Memory B cell (primary cell): Measurements from ENCODE around the gene LGALS7B.
"Not testable (repeated sequence)": the region's sequence is repeated elsewhere in the genome, so short reads cannot be mapped to it uniquely, and the experiment has no call there.

Experiments used
- ATAC-seq: fragments of 150-1000 bp; cut with Tn5 transposase; 2 replicates; pipeline ENCODE4 v1.10.0; 2021; ENCODE audit warnings: low read depth, mild to moderate bottlenecking, moderate library complexity
- DNase-seq, 2 donors: peaks; one replicate each; pipeline ENCODE4 v3.0.0; 2022; ENCODE audit warnings: low spot score in 2 of 2
- H3K27ac Mint-ChIP-seq: one replicate; pipeline ENCODE4 v1.8.0; 2022; ENCODE audit warnings: mild to moderate bottlenecking, moderate library complexity, mixed read lengths
- H3K27me3 Mint-ChIP-seq: one replicate; pipeline ENCODE4 v1.8.0; 2022; ENCODE audit warnings: mixed read lengths
- H3K36me3 Mint-ChIP-seq: one replicate; pipeline ENCODE4 v1.8.0; 2022; ENCODE audit warnings: mild to moderate bottlenecking, mixed read lengths
- H3K4me1 Mint-ChIP-seq: one replicate; pipeline ENCODE4 v1.8.0; 2022; ENCODE audit warnings: mixed read lengths
- H3K4me3 Mint-ChIP-seq: one replicate; pipeline ENCODE4 v1.8.0; 2022; ENCODE audit warnings: mild to moderate bottlenecking, moderate library complexity, mixed read lengths
- H3K9me3 Mint-ChIP-seq: one replicate; pipeline ENCODE4 v1.8.0; 2022; ENCODE audit warnings: mixed read lengths

LGALS7B gene

DNA sequence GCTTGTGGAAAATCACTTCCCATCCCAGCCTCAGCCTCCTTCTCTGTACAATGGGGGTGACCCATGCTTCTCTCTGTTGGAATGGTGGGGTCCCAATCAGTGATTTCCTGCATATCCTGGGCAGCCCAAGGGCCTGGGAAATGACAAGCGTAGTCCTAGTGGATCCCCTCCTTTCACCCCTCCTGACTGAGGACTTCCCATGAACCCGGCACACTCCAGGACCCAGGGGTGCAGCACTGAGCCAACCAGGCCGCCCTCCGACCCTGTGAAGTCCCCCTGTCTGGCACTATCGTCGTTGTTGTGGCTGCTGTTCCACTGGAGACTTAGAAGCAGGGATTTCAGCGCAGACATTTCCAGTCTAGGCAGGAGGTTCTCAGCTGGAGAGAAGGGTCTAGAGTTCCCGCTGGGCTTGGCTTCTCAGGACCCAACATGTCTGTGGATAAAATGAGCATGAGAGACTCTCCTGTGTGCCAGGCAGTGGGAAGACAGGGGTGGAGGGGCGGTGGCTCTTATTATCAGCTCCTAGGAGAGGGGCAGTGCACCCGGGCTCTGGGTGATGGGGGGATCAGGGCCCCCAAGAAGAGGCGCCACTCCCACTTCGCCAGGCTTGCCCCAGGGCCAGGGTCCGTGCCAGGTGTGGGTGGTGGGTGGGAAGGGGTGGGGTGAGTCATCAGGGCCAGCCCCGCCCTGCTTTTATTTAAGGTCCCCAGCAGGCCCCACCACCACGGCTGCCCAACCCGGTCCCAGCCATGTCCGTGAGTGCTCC lies at the start of gene LGALS7B:
Gene LGALS7B, plus strand, starts transcription at position 723 of the 766 bp plus-strand sequence. Its CDS starts 27 bp downstream, at position 750.
- H3K36me3 Mint-ChIP-seq: no peaks in the 10 kb centered on the region
- H3K27me3 Mint-ChIP-seq: no peaks in the 10 kb centered on the region
- ATAC-seq (no peak), DNase-seq (no peak)
- no peak within 1 kb of the TSS for H3K4me3 Mint-ChIP-seq
- no peaks in the 10 kb centered on the region for H3K4me1 Mint-ChIP-seq
- no peak within 1 kb of the TSS for H3K27ac Mint-ChIP-seq
- H3K9me3 Mint-ChIP-seq: no peaks in the 10 kb centered on the region

DNA sequence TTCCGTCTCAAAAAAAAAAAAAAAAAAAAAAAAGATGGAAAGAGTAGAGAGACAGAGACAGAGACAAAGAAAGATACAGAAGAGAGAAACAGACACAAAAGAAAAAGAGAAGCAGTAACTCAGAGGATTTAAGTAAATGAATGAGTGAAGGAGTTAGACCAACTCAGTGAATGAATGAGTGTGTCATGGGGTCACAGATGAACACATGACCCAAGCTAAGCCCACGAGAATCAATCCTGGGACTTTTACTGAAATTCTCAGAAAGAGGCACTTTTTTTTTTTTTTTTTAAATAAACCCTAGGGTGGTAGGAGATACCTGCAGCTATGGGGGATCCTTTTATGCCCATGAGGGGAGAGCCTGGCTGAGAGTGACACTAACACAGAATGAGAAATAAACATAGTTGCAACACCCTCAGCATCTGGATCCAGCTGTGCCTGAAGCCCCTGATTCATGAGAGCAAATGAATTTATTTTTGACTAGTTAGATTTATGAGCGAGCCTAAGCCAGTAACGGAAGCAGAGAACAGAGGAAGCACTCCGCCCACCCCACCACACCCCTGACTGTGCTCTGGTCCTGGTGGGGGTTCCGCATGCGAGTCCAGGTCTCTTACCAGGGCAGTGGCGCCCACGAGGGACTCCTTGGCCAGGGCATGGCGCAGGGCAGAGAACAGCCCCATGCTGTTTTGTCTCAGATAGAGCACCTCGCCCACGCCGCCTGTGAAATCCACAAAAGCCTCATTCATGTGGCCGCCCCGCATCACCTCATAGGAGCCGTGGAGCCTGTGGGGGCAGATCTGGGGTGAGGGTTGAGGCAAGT lies 49.4 kb upstream of the LGALS7B start:
- DNase-seq: no peak

DNA sequence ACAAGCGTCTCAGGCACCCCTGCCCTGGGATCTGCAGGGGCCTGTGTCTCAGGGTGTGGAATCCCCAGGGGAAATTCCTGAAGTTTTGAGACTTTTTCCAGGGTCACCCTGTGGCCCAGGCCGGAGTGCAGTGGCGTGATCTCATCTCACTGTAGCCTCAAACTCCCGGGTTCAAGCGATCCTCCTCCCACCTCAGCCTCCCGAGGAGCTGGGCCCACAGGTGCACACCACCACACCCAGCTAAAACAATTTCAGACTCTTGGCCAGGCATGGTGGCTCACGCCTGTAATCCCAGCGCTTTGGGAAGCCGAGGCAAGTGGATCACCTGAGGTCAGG lies 48.8 kb upstream of the LGALS7B start:
- Mint-ChIP-seq H3K27me3 (no peaks in the 10 kb centered on the region), H3K4me1 (peaks cover 11% of the 10 kb centered on the region), H3K27ac (no peak overlapping the region), H3K9me3 (peaks cover 2% of the 10 kb centered on the region), H3K4me3 (no peak overlapping the region), H3K36me3 (no peaks in the 10 kb centered on the region)
- no peak for DNase-seq
- ATAC-seq: no peak

More for the DNA sequence above, 49.4 kb upstream of the LGALS7B start:
- Mint-ChIP-seq H3K27ac (no peak overlapping the region), H3K36me3 (no peaks in the 10 kb centered on the region), H3K27me3 (no peaks in the 10 kb centered on the region), H3K4me1 (peaks cover 13% of the 10 kb centered on the region), H3K4me3 (no peak overlapping the region), H3K9me3 (peaks cover 2% of the 10 kb centered on the region)
- no peak for ATAC-seq

DNA sequence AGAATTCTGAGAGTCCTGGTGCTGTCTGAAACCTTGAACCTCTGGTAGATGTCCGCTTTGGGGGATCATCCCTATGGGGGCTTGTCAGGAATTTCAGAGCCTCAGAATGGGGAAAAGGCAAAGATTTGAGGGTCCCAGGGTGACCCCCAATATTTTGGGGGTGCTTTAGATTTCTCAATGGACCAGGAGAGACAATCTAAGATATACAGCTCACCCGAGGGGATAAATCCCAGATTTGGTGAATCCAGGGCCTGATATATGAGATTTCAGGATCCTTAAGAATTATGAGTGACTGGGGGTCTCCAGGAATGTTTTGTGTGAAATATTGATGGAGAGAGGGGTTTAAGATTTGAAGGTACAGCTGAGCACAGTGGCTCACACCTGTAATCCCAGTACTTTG lies 48.1 kb upstream of the LGALS7B start:
- Mint-ChIP-seq H3K4me1 (peaks cover 11% of the 10 kb centered on the region), H3K27me3 (no peaks in the 10 kb centered on the region), H3K36me3 (no peaks in the 10 kb centered on the region), H3K9me3 (peaks cover 2% of the 10 kb centered on the region), H3K4me3 (no peak overlapping the region), H3K27ac (no peak overlapping the region)
- DNase-seq (no peak), ATAC-seq (no peak)

DNA sequence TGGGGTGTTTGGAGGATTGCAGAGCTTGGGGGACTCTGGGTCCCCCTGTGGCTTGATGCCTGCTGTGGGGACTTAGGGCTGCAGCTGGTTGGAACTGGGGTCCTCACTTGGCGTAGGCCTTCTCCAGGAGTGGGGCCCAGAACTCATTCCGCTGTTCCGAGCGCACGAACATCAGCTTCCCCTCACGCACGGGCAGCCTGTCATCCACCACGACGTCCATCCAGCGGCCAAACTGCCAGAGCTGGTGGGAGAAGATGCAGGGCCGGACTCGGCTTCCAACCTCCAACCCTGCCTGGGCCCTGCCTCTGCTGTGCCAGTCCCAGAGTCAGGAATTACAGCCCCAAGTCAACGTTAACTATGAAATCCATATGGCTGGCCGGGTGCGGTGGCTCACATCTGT lies 47.3 kb upstream of the LGALS7B start:
- no peaks in the 10 kb centered on the region for H3K27me3 Mint-ChIP-seq
- H3K27ac Mint-ChIP-seq: no peak overlapping the region

DNA sequence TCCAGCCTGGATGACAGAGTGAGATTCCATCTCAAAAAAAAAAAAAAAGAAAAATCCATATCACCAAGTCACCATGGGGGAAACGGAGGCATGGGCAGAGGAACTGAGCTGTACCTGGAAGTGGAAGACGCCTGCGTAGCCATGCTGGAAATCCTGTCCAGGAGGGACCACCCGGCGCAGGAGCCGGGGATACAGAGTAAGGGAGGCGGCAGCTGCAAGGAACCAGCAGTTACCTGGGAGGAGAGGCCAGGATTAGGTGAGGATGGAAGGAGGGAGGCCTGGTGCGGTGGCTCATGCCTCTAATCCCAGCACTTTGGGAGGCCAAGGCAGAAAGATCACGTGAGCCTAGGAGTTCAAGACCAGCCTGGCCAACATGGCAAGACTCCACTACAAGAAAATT lies 46.7 kb upstream of the LGALS7B start:
- DNase-seq (no peak), ATAC-seq (no peak)
- no peaks in the 10 kb centered on the region for H3K36me3 Mint-ChIP-seq
- no peaks in the 10 kb centered on the region for H3K27me3 Mint-ChIP-seq
- no peak overlapping the region for H3K27ac Mint-ChIP-seq
- H3K9me3 Mint-ChIP-seq: peaks cover 2% of the 10 kb centered on the region
- peaks cover 7% of the 10 kb centered on the region for H3K4me1 Mint-ChIP-seq
- no peak overlapping the region for H3K4me3 Mint-ChIP-seq

More for the DNA sequence above, 47.3 kb upstream of the LGALS7B start:
- Mint-ChIP-seq H3K4me3 (no peak overlapping the region), H3K4me1 (peaks cover 8% of the 10 kb centered on the region), H3K36me3 (no peaks in the 10 kb centered on the region), H3K9me3 (peaks cover 2% of the 10 kb centered on the region)
- ATAC-seq: no peak
- DNase-seq: no peak

DNA sequence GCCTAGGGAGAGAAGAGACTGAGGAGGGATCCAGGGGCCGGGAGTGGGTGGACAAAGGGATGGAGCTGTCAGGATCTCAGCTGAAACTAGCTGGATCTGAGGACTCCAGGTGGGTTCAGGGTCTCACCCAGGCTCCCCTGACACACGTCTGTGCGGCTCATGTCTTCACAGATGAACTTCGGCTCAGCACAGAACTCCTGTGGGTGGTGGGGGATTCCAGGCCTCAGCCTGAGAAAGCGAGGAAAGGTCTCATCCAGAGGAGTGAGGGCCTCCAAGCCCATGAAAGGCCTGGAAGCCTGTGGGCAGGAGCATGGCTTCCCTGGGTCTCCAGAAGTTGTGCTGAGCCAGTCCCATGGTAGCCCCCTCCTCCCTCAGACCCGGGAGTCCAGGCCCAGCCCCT lies 46.1 kb upstream of the LGALS7B start:
- H3K9me3 Mint-ChIP-seq: peaks cover 2% of the 10 kb centered on the region
- ATAC-seq (no peak), DNase-seq (no peak)
- H3K4me3 Mint-ChIP-seq: no peak overlapping the region
- no peaks in the 10 kb centered on the region for H3K27me3 Mint-ChIP-seq
- peaks cover 4% of the 10 kb centered on the region for H3K4me1 Mint-ChIP-seq
- H3K36me3 Mint-ChIP-seq: no peaks in the 10 kb centered on the region
- no peak overlapping the region for H3K27ac Mint-ChIP-seq

DNA sequence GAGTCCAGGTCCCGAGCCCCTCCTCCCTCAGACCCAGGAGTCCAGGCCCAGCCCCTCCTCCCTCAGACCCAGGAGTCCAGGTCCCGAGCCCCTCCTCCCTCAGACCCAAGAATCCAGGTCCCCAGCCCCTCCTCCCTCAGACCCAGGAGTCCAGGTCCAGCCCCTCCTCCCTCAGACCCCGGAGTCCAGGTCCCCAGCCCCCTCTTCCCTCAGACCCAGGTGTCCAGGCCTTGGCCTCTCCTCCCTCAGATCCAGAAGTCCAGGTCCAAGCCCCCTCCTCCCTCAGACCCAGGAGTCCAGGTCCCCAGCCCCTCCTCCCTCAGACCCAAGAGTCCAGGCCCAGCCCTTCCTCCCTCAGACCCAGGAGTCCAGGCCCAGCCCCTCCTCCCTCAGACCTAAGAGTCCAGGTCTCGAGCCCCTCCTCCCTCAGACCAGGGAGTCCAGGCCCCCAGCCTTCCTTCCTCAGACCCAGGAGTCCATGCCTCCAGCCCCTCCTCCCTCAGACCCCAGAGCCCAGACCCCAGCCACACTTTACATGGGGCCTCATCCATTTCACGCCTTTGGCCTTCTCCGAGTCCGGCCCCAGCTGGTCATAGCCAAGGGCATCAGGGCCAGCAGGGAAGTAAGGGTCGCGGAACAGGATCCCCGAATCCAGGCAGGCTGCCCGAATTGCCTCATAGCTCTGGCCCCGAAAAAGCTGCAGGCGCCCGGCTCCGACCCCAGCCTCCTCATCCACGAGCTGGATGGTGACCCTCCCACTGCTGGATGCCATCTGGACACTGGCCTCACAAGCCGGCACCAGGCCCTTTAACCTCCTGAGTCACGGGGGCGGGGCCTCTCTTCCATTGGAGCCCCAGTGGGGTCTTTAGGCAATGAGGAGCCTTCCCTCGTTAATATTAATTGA lies 45.4 kb upstream of the LGALS7B start:
- Mint-ChIP-seq H3K27me3 (no peaks in the 10 kb centered on the region), H3K4me1 (peaks cover 3% of the 10 kb centered on the region), H3K4me3 (no peak overlapping the region), H3K9me3 (peaks cover 2% of the 10 kb centered on the region), H3K27ac (no peak overlapping the region), H3K36me3 (no peaks in the 10 kb centered on the region)
- ATAC-seq (no peak), DNase-seq (no peak)

DNA sequence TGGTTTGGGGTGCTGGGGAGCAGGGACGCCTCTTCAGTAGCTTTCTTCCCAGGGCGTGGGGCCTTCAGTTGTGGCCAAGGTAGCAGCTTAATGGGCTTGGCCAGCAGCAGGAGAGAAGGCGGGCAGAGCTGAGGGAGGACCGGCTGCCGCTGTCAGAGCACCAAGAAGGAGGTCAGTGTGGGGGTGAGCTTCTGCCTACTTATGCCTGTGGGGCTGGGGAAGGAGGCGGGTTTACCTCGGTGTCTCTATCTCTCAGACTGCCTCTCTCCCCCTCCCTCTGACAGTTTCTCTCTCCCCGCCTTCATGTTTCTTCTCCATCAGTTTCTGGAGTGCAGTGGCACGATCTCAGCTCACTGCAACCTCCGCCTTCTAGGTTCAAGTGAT lies 44.7 kb upstream of the LGALS7B start, which contains the start of gene CAPN12:
Gene CAPN12, minus strand, starts transcription at position 177 of the 384 bp plus-strand sequence. CDS start 309 bp downstream, outside the sequence.
- Mint-ChIP-seq H3K27me3 (no peaks in the 10 kb centered on the region), H3K4me1 (peaks cover 2% of the 10 kb centered on the region), H3K27ac (no peak within 1 kb of the TSS), H3K36me3 (no peaks in the 10 kb centered on the region), H3K4me3 (no peak within 1 kb of the TSS), H3K9me3 (peaks cover 1% of the 10 kb centered on the region)
- no peak for ATAC-seq
- no peak for DNase-seq

DNA sequence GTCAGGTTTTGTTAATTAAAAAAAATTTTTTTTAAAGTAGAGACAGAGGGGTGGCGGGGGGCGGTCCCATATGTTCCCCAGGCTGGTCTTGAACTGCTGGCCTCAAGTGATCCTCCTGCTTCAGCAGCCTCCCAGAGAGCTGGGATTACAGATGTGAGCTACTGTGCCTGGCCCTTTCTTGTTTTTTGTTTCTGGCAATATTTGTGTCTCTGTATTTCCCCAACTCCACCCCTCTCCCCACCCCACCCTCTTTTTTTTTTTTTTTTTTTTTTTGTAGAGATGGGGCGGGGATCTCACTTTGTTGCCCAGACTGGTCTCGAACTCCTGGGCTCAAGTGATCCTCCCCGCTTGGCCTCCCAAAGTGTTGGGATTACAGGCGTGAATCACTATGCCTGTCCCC lies 44.1 kb upstream of the LGALS7B start:
- no peaks in the 10 kb centered on the region for H3K9me3 Mint-ChIP-seq
- ATAC-seq (no peak), DNase-seq (no peak)
- H3K4me3 Mint-ChIP-seq: no peak overlapping the region
- H3K27ac Mint-ChIP-seq: no peak overlapping the region
- no peaks in the 10 kb centered on the region for H3K27me3 Mint-ChIP-seq
- no peaks in the 10 kb centered on the region for H3K4me1 Mint-ChIP-seq
- no peaks in the 10 kb centered on the region for H3K36me3 Mint-ChIP-seq

DNA sequence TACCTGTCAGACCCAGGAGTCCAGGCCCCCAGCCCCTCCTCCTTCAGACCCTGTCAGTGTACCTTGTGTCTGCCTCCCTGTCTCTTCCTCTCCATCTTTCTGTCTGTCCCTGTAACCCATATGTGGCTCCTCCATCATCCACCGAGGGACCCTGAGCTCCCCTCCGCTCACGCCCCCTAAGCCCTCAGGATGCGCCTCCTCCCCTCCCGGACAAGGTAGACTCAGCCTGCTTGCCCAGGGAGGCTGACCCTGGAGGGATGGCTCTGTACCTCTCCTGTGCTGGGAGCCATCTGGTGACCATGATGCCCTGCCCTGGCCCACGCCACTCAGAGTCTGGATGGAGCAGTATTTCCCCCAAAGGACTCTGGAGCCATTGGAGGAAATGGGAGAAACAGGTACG lies 43.7 kb upstream of the LGALS7B start:
- Mint-ChIP-seq H3K9me3 (no peaks in the 10 kb centered on the region), H3K36me3 (no peaks in the 10 kb centered on the region), H3K4me3 (no peak overlapping the region), H3K27ac (no peak overlapping the region), H3K4me1 (no peaks in the 10 kb centered on the region), H3K27me3 (no peaks in the 10 kb centered on the region)
- ATAC-seq: no peak
- DNase-seq: no peak

DNA sequence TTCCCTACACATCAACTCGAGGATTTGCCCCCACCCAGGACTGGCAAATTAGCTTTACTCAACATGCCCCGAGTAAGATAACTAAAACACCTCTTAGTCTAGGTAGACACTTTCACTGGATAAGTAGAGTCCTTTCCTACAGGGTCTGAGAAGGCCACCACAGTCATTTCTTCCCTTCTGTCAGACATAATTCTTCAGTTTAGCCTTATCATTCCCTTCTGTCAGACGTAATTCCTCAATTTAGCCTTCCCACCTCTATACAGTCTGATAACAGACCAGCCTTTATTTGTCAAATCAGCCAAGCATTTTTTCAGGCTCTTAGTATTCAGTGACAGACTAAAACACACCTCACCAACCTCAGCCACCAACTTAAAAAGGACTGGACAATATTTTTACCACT lies 35.2 kb upstream of the LGALS7B start:
- not testable (repeated sequence) for H3K27me3 Mint-ChIP-seq, H3K9me3 Mint-ChIP-seq, H3K4me3 Mint-ChIP-seq, H3K27ac Mint-ChIP-seq, H3K36me3 Mint-ChIP-seq, H3K4me1 Mint-ChIP-seq, DNase-seq, ATAC-seq

DNA sequence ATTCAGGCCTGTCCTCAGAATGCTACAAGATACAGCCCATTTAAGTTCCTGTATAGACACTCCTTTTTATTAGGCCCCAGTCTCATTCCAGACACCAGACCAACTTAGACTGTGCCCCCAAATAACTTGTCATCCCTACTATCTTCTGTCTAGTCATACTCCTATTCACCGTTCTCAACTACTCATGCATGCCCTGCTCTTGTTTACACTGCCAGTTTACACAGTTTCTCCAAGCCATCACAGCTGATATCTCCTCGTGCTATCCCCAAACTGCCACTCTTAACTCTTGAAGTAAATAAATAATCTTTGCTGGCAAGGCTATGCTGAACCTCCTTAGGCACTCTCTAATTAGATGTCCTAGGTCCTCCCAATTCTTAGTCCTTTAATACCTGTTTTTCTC lies 34.8 kb upstream of the LGALS7B start:
- not testable (repeated sequence) for H3K27me3 Mint-ChIP-seq, H3K9me3 Mint-ChIP-seq, H3K36me3 Mint-ChIP-seq, ATAC-seq, H3K4me1 Mint-ChIP-seq, H3K4me3 Mint-ChIP-seq, H3K27ac Mint-ChIP-seq, DNase-seq

DNA sequence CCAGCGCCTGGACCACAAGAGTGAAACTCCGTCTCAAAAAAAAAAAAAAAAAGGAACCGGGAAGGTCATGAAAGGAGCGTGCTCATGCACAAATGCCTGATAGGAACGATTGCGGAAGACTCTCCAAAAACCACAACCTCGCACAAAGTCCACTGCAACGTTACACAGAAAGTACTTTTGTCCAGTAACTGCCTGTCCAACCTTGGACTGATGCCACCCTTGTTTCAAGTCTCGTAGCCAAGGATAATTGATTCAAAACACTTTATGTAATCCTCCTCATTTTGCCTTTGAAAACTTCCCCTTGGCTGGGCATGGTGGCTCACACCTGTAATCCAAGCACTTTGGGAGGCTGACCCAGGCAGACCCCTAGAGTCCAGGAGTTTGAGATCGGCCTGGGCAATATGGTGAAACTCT lies 29.4 kb upstream of the LGALS7B start:
- DNase-seq (no peak), ATAC-seq (no peak)
- H3K27me3 Mint-ChIP-seq: no peaks in the 10 kb centered on the region
- H3K4me3 Mint-ChIP-seq: no peak overlapping the region
- peaks cover 6% of the 10 kb centered on the region for H3K4me1 Mint-ChIP-seq
- no peaks in the 10 kb centered on the region for H3K9me3 Mint-ChIP-seq
- H3K27ac Mint-ChIP-seq: no peak overlapping the region
- no peaks in the 10 kb centered on the region for H3K36me3 Mint-ChIP-seq
